HG03095 (cell line): Measurements from ENCODE around the gene NRL.
"Not testable (repeated sequence)": the region's sequence is repeated elsewhere in the genome, so short reads cannot be mapped to it uniquely, and the experiment has no call there.

Source experiments
- ATAC-seq: cut with Tn5 transposase; IDR thresholded peaks from one replicate; pipeline ENCODE4 v1.9.1; 2021; ENCODE audit warnings: moderate library complexity; ENCODE audit not compliant: unreplicated experiment

NRL gene

DNA sequence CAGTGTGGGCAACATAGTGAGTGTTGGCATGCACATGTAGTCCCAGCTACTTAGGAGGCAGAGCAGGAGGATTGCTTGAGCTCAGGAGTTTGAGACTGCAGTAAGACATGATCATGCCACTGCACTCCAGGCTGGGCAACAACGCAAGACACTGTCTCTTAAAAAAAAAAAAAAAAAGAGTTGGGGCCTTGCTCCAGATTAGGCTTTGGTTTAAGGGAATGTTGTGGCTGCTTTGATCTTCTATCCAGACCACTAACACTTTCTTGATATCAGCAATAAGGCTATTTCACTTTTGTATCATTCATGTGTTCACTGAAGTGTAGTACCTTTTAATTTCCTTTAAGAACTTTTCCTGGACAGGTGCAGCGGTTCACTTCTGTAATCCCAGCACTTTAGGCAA, 12.9 kb upstream of the NRL start:
- no peak for ATAC-seq

DNA sequence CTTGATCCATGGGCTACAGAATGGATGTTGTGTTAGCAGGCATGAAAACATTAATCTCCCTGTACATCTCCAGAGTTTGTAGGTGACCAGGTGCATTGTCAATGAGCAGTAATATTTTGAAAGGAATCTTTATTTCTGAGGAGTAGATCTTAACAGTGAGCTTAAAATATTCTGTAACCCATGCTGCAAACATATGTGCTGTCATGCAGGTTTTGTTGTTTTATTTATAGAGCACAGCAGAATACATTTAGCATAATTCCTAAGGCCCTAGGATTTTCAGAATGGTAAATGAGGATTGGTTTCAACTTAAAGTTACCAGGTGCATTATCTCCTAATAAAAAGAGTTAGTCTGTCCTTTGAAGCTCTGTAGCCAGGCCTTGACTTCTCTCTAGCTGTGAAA, 12.2 kb upstream of the NRL start:
- no peak for ATAC-seq

DNA sequence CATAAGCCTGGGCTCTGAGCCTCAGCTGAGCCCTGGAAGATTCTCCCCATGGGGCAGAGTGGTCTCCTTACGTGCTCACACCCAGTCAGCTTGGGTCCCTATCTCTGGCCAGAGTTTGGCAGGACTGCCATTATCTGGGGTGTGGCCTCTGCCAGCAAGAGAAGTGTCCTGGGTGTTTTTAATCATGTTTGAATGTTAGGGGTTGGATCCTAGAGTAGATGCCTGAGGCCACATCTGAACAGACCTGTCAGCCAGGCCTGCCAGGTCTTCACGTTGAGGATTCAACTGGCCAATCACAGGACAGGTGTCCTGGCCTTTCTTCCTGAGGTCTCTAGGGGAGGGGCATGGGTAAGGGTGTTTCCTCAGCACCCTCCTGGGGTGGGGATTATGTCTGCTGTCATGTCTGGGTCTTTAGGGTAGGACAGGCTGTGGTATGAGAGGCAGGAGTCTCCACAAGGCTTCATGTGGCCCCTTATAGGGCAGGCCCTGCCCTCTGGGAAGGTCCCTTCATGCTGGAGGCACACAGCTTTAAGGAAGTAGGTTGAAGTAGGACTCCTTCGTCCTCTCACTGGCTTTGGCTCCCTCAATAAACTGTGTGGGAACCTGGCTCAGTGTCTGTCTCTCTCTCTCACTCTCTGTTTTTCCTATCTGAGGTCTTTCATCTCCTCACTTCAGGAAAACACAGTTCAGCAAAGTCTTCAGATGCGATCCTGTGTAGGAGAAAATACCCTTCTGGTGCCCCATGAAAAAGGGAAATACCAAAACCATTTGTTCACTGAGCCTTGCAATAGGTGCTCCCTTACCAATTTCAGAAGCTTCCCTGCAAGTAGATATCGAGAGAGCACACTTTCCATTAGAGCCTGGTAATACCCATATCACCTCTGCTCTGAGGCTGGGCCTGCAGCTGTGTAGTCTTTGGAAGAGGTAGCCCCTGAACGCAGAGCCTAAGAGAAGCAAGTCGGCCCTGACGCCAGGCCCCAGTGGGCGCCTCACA, 9.0 kb upstream of the NRL start:
- peak; percentile 48 for ATAC-seq

DNA sequence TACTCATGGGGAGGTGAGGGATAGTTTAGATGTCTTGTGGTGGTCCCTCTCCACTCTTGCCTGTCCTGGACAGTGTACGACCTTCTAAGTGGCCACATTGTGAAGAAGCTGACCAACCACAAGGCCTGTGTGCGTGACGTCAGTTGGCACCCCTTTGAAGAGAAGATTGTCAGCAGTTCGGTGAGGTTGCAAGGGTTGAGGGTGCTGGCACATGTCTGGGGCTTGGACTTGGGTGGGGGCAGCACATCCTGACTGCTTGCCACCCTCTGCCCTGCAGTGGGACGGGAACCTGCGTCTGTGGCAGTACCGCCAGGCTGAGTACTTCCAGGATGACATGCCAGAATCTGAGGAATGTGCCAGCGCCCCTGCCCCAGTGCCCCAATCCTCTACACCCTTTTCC, 8.1 kb upstream of the NRL start:
- no peak for ATAC-seq

DNA sequence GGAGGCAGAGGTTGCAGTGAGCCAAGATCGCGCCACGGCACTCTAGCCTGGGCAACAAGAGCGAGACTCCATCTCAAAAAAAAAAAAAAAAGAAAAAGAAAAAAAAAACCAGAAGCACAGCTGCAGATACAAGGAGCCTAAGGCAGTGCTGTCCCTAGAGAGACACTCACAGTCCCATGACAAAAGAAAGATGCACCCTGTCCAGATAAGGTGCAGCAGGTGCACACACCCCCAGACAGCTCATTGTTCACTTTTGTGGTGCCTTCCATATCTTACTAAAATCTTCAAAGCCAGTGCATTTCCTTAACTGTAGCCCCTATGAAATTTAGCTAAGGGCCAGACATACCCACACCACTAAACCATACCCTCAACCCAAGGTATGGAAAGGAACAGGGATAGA, 7.7 kb upstream of the NRL start:
- no peak for ATAC-seq

DNA sequence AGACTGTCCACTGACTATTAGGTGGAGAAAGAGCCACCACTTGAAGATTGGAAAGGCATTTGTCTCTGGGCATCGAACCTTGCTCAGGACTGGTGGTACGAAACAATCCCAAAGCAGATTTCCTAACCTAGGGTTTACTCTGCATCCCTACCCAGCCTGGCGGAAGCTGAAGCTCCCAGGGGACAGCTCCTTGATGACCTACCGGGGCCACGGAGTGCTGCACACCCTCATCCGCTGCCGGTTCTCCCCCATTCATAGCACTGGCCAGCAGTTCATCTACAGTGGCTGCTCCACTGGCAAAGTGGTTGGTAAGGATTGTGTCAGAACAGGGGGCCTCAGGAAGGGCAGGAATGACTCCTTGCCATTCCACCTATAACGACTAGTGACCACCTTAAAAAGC, 6.5 kb upstream of the NRL start:
- no peak for ATAC-seq

DNA sequence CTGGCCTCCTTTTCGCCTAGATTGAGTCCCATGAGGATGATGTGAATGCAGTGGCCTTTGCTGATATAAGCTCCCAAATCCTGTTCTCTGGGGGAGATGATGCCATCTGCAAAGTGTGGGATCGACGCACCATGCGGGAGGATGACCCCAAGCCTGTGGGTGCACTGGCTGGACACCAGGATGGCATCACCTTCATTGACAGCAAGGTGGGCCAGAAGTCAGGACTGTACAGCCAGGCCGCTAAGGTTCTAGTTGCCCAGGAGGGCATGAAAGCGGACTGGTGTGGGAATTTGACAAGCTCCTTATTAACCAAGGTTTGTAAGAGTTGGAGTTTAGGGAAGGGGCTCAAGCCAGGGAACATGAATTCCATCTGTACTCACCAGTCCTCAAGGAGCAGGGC, 4.9 kb upstream of the NRL start:
- no peak for ATAC-seq

DNA sequence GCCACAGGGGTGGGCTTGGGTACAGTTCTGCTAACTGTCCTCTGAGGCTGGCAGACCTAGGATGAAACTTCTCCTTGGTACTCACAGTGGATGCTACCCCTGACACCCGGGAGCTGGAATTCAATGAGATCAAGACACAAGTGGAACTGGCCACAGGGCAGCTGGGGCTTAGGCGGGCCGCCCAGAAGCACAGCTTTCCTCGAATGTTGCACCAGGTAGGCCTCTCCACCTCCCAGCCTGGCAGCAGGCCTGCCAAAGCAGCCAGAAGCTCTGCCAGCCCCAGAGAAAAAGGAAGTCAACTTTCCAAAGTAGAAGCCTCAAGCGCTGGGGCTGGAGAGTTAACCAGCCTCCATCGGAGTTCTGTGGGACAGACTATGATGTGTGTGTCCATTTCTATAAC, 2.4 kb upstream of the NRL start:
- ATAC-seq = no peak

DNA sequence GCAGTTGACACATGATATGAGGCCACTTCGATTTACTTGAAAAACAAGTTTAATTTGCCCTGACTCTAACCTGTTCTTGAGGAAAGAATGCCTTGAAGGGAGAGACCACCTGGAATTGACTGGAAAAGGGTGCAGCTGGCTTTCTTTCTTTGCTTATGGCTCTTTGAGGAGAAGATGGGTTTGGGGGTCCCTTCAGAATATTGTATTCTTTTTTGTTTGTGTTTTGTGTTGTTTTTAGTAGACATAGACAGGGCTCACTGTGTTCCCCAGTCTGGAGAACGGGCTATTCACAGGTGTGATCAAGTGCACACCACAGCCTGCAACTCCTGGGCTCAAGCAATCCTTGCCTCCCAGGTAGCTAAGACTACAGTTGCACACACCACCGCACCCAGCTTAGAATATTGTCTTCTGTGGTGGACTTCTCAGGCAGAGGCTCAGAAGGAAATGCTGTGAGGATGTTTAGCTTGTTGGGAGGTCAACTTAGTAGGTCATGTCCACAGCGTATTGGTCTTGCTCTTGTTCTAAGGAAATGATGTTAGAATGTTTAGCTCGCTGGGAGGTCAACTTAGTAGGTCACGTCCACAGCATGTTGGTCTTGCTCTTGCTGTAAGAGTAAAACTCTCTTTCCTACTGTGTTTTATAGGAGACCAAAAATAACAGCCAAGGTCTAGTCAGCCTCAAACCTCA, 1.5 kb upstream of the NRL start:
- no peak for ATAC-seq

DNA sequence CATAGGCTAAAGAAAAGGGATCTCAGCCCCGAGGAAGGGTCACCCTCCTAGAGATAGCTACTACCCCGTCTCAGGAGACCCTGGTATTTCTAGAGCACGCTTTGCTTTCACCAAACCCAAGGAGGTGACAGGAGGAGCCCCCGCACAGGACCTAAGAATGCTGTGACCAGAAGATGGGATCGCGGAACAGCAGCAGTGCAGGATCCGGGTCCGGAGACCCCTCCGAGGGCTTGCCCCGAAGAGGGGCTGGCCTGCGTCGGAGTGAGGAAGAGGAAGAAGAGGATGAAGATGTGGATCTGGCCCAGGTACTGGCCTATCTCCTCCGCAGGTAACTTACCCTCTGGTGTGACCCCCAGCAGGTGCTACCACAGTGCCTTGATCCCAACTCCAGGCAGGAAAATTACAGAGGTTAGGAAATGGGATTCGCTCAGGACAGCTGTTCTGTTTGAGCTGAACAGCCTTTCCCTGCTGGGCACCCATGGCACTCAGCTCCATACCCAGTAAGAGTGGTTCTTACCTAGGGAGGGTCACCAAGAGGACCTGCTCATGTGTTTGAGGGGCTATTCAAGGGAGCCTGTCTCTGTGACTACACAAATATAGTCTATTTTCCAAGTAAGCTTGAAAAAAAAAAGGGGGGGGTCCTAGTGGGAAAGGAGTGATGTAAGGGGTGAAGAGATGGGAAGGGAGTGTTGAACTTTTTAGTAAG, 826 bp upstream of the NRL start:
- no peak for ATAC-seq

DNA sequence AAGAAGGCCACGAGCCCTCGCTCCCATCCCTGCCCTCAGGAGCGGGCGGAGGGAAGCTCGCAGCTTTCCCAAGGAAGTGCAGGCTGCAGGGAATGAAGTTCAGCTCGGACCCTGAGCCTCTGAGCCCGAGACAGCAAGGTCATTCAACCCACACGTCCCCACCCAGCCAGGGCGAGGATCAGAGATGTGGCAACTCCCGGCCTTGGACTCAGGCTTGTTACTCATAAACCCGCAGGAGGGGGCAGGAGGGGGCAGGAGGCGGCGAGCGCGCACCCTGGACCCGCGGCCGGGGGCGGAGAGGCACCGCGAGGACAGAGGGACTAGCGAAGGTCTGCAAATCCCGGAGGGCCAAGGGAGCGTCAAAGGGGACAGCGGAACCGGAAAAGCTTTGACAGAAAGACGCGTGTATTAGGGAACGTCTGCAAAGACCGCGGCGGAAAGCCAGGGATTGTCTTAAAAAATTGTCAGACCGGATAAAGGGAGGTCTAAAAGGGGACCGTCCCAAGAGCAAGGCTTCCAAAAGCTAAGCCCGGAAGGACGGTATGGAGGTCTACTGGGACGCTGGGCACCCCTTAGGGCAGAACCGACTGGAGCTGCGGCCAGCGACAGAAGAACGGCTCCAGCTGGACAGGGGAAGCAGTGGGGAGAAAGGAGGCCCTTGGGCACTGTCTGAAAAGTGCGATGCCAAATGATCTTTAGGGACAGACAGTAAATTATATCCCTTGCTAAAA, 783 bp downstream of the NRL start:
- peak; percentile 23 for ATAC-seq

DNA sequence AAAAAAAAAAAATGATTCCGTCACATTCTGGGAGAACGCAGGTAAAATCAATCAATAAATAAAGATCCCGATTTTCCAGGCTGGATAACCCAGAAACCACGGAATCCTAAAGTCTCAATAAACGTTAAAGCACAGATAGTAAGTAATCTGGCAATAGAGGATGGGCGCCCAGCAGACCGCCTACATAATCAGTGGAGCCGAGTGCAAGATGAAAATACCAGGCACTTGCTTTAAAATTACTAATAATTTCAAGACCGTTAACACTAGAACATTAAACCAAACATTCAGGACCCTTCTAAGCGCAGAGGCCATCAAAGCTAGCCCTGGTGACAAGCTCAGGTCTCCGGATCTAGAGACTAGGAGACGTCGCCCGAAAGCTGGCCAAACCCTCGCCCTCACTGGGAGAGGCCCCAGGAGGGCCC, 1.4 kb downstream of the NRL start:
- ATAC-seq = no peak

DNA sequence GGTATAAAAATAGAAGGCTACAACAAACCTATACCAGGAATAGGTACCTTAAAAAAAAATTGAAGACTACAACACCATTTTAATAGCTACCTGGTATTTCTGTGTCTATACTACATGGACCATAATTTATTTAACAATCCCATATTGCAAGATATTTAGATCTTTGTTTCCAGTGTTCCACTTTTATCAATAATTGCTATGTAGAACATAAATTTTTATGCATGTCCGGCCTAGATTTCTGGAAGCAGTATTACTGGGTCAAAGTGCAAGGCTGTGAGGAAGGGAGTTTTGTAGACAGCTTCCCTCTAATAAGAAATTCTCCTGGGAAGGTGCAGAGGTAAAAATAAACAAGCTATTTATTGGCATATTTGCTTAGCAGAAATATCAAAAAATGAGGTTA, 4.2 kb downstream of the NRL start:
- ATAC-seq = no peak

DNA sequence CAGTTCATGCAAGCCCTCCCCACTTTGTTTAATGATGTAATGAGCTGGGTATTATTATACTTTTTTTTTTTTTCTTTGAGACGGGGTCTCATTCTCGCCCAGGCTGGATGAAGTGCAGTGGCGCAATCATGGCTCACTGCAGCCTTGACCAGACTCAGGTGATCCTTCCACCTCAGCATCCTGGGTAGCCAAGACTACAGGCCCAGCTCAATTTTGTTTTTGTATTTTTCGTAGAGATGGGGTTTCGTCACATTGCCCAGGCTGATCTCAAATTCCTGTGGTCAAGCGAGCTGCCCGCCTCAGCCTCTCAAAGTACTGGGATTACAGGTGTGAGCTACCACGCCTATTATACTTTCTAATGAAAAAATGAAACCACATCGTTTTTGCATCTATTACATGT, 4.7 kb downstream of the NRL start:
- no peak for ATAC-seq

DNA sequence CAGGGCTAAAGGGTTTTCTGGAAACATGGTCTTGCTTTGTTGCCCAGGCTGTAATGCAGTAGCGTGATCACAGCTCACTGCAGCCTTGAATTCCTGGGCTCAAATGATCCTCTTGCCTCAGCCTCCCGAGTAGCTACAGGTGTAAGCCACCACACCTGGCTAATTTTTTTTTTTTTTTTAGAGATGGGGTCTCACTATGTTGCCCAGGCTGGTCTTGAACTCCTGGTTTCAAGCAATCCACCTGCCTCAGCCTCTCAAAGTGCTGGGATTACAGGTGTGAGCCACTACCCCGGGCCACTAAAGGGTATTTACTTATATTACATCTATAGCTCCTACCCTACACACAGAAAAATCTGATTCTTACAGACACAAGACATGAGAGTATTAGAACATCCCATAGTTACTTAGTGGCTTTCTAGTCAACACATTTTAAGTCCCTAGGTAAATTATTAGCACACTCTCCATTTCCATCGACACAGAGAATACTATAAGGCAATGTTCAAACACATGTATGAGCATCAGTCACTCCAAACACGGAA, 6.3 kb downstream of the NRL start:
- peak; percentile 36 for ATAC-seq

DNA sequence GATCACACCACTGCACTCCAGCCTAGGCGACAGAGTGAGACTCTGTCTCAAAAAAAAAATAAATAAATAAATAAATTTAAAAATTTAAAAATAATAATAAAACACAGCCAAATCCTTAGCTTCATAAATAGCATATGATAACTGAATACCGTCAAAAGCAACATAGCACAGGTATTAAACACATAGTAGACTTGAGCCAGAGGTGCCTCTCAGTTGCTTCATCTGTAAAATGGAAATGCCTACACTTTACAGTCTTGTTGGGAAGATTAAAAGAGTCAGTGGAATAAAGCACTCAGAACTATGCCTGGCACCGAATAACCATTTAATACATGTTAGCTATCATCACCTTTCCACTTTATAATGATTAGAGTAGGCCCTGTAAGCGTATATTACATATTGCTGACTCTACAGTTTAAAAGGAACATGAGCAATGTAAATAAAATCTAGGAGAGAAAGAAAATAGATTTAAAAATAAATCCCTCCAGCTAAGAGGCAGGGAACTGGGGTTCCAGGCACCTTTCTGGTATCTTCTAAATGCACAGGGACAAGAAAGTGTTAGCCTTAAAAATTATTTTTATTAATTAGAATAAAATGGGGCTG, 8.0 kb downstream of the NRL start:
- no peak for ATAC-seq

DNA sequence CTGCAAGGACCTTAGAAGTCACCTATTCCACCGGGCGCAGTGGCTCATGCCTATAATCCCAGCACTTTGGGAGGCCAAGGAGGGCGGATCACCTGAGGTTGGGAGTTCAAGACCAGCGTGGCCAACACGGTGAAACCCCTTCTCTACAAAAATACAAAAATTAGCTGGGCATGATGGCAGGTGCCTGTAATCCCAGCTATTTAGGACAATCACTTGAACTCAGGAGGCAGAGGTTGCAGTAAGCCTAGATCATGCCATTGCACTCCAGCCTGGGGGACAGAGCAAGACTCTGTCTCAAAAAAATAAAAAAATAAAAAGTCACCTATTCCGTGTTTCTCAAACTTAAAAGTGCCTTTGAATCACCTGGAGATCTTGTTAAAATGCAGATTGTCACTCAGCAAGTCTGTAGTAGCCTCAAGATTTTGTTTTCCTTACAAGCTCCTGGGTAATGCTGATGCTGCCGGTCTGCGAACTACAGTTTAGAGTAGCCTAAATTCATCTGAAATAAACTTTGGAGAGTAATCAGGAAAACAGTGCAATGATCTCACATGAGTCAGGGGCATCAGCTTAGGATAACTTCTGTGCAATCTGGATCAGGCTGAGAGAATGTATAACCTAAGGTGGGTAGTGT, 9.0 kb downstream of the NRL start:
- not testable (repeated sequence) for ATAC-seq

DNA sequence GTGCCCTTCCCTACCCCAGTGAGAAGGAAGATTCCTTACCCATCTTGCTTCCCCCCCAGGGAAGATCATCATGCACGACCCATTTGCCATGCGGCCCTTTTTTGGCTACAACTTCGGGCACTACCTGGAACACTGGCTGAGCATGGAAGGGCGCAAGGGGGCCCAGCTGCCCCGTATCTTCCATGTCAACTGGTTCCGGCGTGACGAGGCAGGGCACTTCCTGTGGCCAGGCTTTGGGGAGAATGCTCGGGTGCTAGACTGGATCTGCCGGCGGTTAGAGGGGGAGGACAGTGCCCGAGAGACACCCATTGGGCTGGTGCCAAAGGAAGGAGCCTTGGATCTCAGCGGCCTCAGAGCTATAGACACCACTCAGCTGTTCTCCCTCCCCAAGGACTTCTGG, 11.3 kb downstream of the NRL start:
- no peak for ATAC-seq

DNA sequence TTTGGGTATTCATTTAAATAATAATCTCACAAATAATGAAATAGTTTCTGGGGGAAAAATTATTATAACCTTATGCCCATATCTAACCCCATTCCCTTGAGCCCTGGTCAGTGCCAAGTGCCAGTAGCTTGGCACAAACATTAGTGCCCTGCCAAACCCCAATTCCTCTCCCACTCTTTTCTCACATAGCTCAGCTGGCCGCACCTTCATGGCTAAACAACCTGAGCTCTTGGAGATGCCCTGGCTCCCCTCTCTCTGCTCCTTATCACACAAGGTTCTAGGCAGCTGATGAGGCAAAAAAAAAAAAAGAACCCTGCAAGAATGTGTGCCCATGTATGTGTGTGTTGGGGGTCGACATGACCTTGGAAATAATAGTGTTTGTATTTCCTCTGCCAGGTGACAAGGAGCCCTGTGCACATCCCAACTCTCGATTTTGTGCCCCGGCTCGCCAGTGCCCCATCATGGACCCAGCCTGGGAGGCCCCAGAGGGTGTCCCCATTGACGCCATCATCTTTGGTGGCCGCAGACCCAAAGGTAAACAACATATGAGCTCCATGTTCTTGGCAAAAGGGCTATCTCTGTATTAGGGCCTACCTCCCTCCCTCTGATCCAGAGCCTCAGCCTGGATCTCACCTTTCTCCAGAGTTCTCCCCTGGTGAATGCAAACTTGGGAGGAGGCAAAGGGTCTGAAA, 12.2 kb downstream of the NRL start:
- ATAC-seq = no peak
